Karpas-422 (cell line): ENCODE measurements around the gene ERCC6L2. TPM values are rescaled to one million over a fixed set of nuclear protein-coding genes. Genes with fewer than 3 reads are reported as not detected.

Experiments used
- DNase-seq: peaks from one replicate; pipeline ENCODE4 v3.0.0-alpha.2; 2015
- H2AFZ ChIP-seq: fragments of 200-600 bp; sonication (generic); 2 replicates; pipeline ENCODE4 v1.6.1; 2014; ENCODE audit warnings: antibody characterized with exemption, low read length, mixed read lengths
- H3K27ac ChIP-seq: fragments of 200-600 bp; sonication (generic); 2 replicates; pipeline ENCODE4 v1.5.1; 2014; ENCODE audit warnings: mild to moderate bottlenecking, low read length, moderate library complexity
- H3K27me3 ChIP-seq: fragments of 200-600 bp; sonication (generic); 2 replicates; pipeline ENCODE4 v1.6.1; 2014; ENCODE audit warnings: low read length, mixed read lengths
- H3K36me3 ChIP-seq: fragments of 200-600 bp; sonication (generic); 2 replicates; pipeline ENCODE4 v1.6.1; 2014; ENCODE audit warnings: low read length, mixed read lengths; ENCODE audit not compliant: insufficient read depth
- H3K4me1 ChIP-seq: fragments of 200-600 bp; sonication (generic); 2 replicates; pipeline ENCODE4 v1.6.1; 2014; ENCODE audit warnings: mild to moderate bottlenecking, low read length, mixed read lengths
- H3K4me2 ChIP-seq: fragments of 200-600 bp; sonication (generic); 2 replicates; pipeline ENCODE4 v1.6.1; 2014; ENCODE audit warnings: low read length, low read depth, mild to moderate bottlenecking; ENCODE audit not compliant: poor library complexity, severe bottlenecking
- H3K4me3 ChIP-seq: fragments of 200-600 bp; sonication (generic); 2 replicates; pipeline ENCODE4 v1.5.1; 2014; ENCODE audit warnings: mild to moderate bottlenecking, antibody characterized with exemption, low read length, mixed read lengths
- H3K79me2 ChIP-seq: fragments of 200-600 bp; sonication (generic); 2 replicates; pipeline ENCODE4 v1.6.1; 2014; ENCODE audit warnings: mild to moderate bottlenecking, low read length, mixed read lengths
- H3K9ac ChIP-seq: fragments of 200-600 bp; sonication (generic); 2 replicates; pipeline ENCODE4 v1.6.0; 2014; ENCODE audit warnings: low read length
- H3K9me2 ChIP-seq: fragments of 200-600 bp; sonication (generic), shearing (Covaris generic); replicated peaks from 2 replicates; pipeline ENCODE4 v1.6.0; 2014; ENCODE audit warnings: mild to moderate bottlenecking, low read length, moderate library complexity; ENCODE audit not compliant: insufficient read depth
- H3K9me3 ChIP-seq: fragments of 300-700, 200-600 bp; sonication (generic); 2 replicates; pipeline ENCODE4 v1.6.1; 2014; ENCODE audit warnings: low read length, mixed read lengths
- H4K20me1 ChIP-seq: fragments of 200-600 bp; sonication (generic); 2 replicates; pipeline ENCODE4 v1.6.1; 2014; ENCODE audit warnings: mild to moderate bottlenecking, antibody characterized with exemption, low read length, low read depth; ENCODE audit not compliant: insufficient read depth
- total RNA-seq: library from RNA; depleted of rRNA; stranded (reverse); fragments of >200 nt; shearing (Covaris generic); gene quantifications from 2 replicates; pipeline ENCODE4 v1.2.3, GENCODE V29; 2014; ENCODE audit warnings: low replicate concordance

Gene ERCC6L2
- total RNA-seq, 1 experiment from 2014 or later = 54.1 TPM

- Histone ChIP-seq H2AFZ (no peak overlapping the region), H3K27me3 (no peaks in the 10 kb centered on the region), H3K9ac (no peak overlapping the region), H3K36me3 (peaks cover 27% of the 10 kb centered on the region), H3K27ac (no peak overlapping the region), H3K4me2 (no peak overlapping the region), H4K20me1 (no peaks in the 10 kb centered on the region), H3K4me3 (no peak overlapping the region), H3K9me3 (no peaks in the 10 kb centered on the region), H3K79me2 (peaks cover 8% of the 10 kb centered on the region), H3K4me1 (no peaks in the 10 kb centered on the region), H3K9me2 (no peaks in the 10 kb centered on the region)
- DNase-seq = no peak
Measured at GRCh38 chr9:95936579-95937075, 61.1 kb downstream of the ERCC6L2 start.

- Histone ChIP-seq H3K9me3 (no peaks in the 10 kb centered on the region), H3K4me3 (no peak overlapping the region), H3K27me3 (no peaks in the 10 kb centered on the region), H3K4me1 (no peaks in the 10 kb centered on the region), H3K36me3 (peaks cover 32% of the 10 kb centered on the region), H3K79me2 (peaks cover 8% of the 10 kb centered on the region), H3K9me2 (no peaks in the 10 kb centered on the region), H3K4me2 (no peak overlapping the region), H4K20me1 (no peaks in the 10 kb centered on the region), H3K9ac (no peak overlapping the region), H3K27ac (no peak overlapping the region), H2AFZ (no peak overlapping the region)
- DNase-seq = no peak
Measured at GRCh38 chr9:95937131-95937530, 61.6 kb downstream of the ERCC6L2 start.

GRCh38 chr9:95938724-95939123, 63.2 kb downstream of the ERCC6L2 start:
- Histone ChIP-seq H3K9ac (no peak overlapping the region), H3K27me3 (no peaks in the 10 kb centered on the region), H3K4me3 (no peak overlapping the region), H3K4me1 (no peaks in the 10 kb centered on the region), H2AFZ (no peak overlapping the region), H3K79me2 (peaks cover 8% of the 10 kb centered on the region), H3K4me2 (no peak overlapping the region), H3K9me3 (no peaks in the 10 kb centered on the region; the same call in 1 of the 2 replicates), H3K27ac (no peak overlapping the region), H4K20me1 (no peaks in the 10 kb centered on the region), H3K36me3 (peaks cover 45% of the 10 kb centered on the region), H3K9me2 (no peaks in the 10 kb centered on the region)
- DNase-seq = no peak

GRCh38 chr9:95939472-95939871, 64.0 kb downstream of the ERCC6L2 start:
- no peaks in the 10 kb centered on the region for H4K20me1 ChIP-seq
- no peak for DNase-seq
- no peak overlapping the region for H2AFZ ChIP-seq
- H3K4me2 ChIP-seq = no peak overlapping the region
- H3K27ac ChIP-seq = no peak overlapping the region
- H3K4me3 ChIP-seq = no peak overlapping the region
- H3K4me1 ChIP-seq = no peaks in the 10 kb centered on the region
- H3K79me2 ChIP-seq = peaks cover 8% of the 10 kb centered on the region
- H3K9me2 ChIP-seq = no peaks in the 10 kb centered on the region
- H3K36me3 ChIP-seq = peaks cover 51% of the 10 kb centered on the region
- no peaks in the 10 kb centered on the region for H3K27me3 ChIP-seq
- no peak overlapping the region for H3K9ac ChIP-seq
- no peaks in the 10 kb centered on the region; the same call in 1 of the 2 replicates for H3K9me3 ChIP-seq

- Histone ChIP-seq H3K4me2 (no peak overlapping the region), H4K20me1 (no peaks in the 10 kb centered on the region), H3K9me3 (no peaks in the 10 kb centered on the region; the same call in 1 of the 2 replicates), H3K9ac (no peak overlapping the region), H2AFZ (no peak overlapping the region), H3K4me1 (no peaks in the 10 kb centered on the region), H3K36me3 (peaks cover 51% of the 10 kb centered on the region), H3K79me2 (peaks cover 8% of the 10 kb centered on the region), H3K4me3 (no peak overlapping the region), H3K9me2 (no peaks in the 10 kb centered on the region), H3K27ac (no peak overlapping the region), H3K27me3 (no peaks in the 10 kb centered on the region)
- DNase-seq = no peak
Measured at GRCh38 chr9:95940265-95940664, 64.8 kb downstream of the ERCC6L2 start.

- H3K4me3 ChIP-seq = no peak overlapping the region
- H2AFZ ChIP-seq = no peak overlapping the region
- H3K27me3 ChIP-seq = no peaks in the 10 kb centered on the region
- H3K79me2 ChIP-seq = peaks cover 8% of the 10 kb centered on the region
- H3K4me2 ChIP-seq = no peak overlapping the region
- DNase-seq = no peak
- no peak overlapping the region for H3K27ac ChIP-seq
- no peaks in the 10 kb centered on the region for H3K4me1 ChIP-seq
- H4K20me1 ChIP-seq = no peaks in the 10 kb centered on the region
- no peak overlapping the region for H3K9ac ChIP-seq
- H3K9me2 ChIP-seq = no peaks in the 10 kb centered on the region
- peaks cover 49% of the 10 kb centered on the region for H3K36me3 ChIP-seq
- peaks cover under 1% of the 10 kb centered on the region for H3K9me3 ChIP-seq
Measured at GRCh38 chr9:95942016-95942415, 66.5 kb downstream of the ERCC6L2 start.

GRCh38 chr9:95947118-95947517, 71.6 kb downstream of the ERCC6L2 start:
- Histone ChIP-seq H3K9me2 (no peaks in the 10 kb centered on the region), H3K79me2 (no peaks in the 10 kb centered on the region), H3K4me3 (no peak overlapping the region), H3K27ac (no peak overlapping the region), H3K9me3 (peaks cover 9% of the 10 kb centered on the region), H3K9ac (no peak overlapping the region), H3K27me3 (no peaks in the 10 kb centered on the region), H4K20me1 (no peaks in the 10 kb centered on the region), H3K36me3 (peaks cover 32% of the 10 kb centered on the region), H3K4me2 (no peak overlapping the region), H2AFZ (no peak overlapping the region), H3K4me1 (no peaks in the 10 kb centered on the region)
- no peak for DNase-seq

GRCh38 chr9:95952471-95952870, 77.0 kb downstream of the ERCC6L2 start:
- DNase-seq = no peak
- H3K9me3 ChIP-seq = peaks cover 11% of the 10 kb centered on the region

GRCh38 chr9:95953986-95954385, 78.5 kb downstream of the ERCC6L2 start:
- H4K20me1 ChIP-seq = no peaks in the 10 kb centered on the region
- H3K36me3 ChIP-seq = peaks cover 21% of the 10 kb centered on the region
- H3K9ac ChIP-seq = no peak overlapping the region
- no peaks in the 10 kb centered on the region for H3K27me3 ChIP-seq
- H3K9me3 ChIP-seq = peaks cover 7% of the 10 kb centered on the region
- H3K4me1 ChIP-seq = no peaks in the 10 kb centered on the region
- no peak overlapping the region for H2AFZ ChIP-seq
- H3K4me3 ChIP-seq = no peak overlapping the region
- H3K4me2 ChIP-seq = no peak overlapping the region
- no peaks in the 10 kb centered on the region for H3K79me2 ChIP-seq
- H3K9me2 ChIP-seq = no peaks in the 10 kb centered on the region
- no peak overlapping the region for H3K27ac ChIP-seq
- no peak for DNase-seq

More at GRCh38 chr9:95952471-95952870, 77.0 kb downstream of the ERCC6L2 start:
- Histone ChIP-seq H3K4me2 (no peak overlapping the region), H4K20me1 (no peaks in the 10 kb centered on the region), H3K79me2 (no peaks in the 10 kb centered on the region), H3K9ac (no peak overlapping the region), H3K4me3 (no peak overlapping the region), H3K27ac (no peak overlapping the region), H3K9me2 (no peaks in the 10 kb centered on the region), H3K36me3 (peaks cover 28% of the 10 kb centered on the region), H2AFZ (no peak overlapping the region), H3K4me1 (no peaks in the 10 kb centered on the region), H3K27me3 (no peaks in the 10 kb centered on the region)
